Measurements from ENCODE around the gene ALX1. TPM values are rescaled to one million over a fixed set of nuclear protein-coding genes. Genes with fewer than 3 reads are reported as not detected.

ALX1 gene
- not detected in 2 replicates for total RNA-seq

GRCh38 chr12:85280165-85280983 lies at the start of gene ALX1:
TSS of gene ALX1 (plus strand) at chr12:85280220. CDS start at chr12:85280262, 42 bp downstream.
- peak within 1 kb of the TSS; percentile 43 for H3K4me3 ChIP-seq (ENCODE audit: low read depth, low read length)
- DNase-seq (ENCODE audit: low read depth): no peak
- no peak for TF ChIP-seq CTCF (conservative IDR thresholded peaks at IDR 0.05; ENCODE audit: low read depth, low read length)

- H3K4me3 ChIP-seq (ENCODE audit: low read depth, low read length): no peak overlapping the region
- TF ChIP-seq CTCF (conservative IDR thresholded peaks at IDR 0.05; ENCODE audit: low read depth, low read length): no peak
- DNase-seq (ENCODE audit: low read depth): no peak
These were observed 42.7 kb upstream of the ALX1 start for GRCh38 chr12:85237327-85237726.

- H3K4me3 ChIP-seq (ENCODE audit: low read depth, low read length): no peak overlapping the region
- DNase-seq (ENCODE audit: low read depth): no peak
- no peak for TF ChIP-seq CTCF (conservative IDR thresholded peaks at IDR 0.05; ENCODE audit: low read depth, low read length)
These were observed 35.5 kb upstream of the ALX1 start for GRCh38 chr12:85244561-85244960.

- DNase-seq (ENCODE audit: low read depth): no peak
- no peak for TF ChIP-seq CTCF (conservative IDR thresholded peaks at IDR 0.05; ENCODE audit: low read depth, low read length)
These were observed 26.2 kb upstream of the ALX1 start for GRCh38 chr12:85253853-85254252.

GRCh38 chr12:85257671-85258070 lies 22.3 kb upstream of the ALX1 start:
- no peak overlapping the region for H3K4me3 ChIP-seq (ENCODE audit: low read depth, low read length)
- no peak for TF ChIP-seq CTCF (conservative IDR thresholded peaks at IDR 0.05; ENCODE audit: low read depth, low read length)
- no peak for DNase-seq (ENCODE audit: low read depth)

More at GRCh38 chr12:85253853-85254252, 26.2 kb upstream of the ALX1 start:
- no peak overlapping the region for H3K4me3 ChIP-seq (ENCODE audit: low read depth, low read length)

- TF ChIP-seq CTCF (conservative IDR thresholded peaks at IDR 0.05; ENCODE audit: low read depth, low read length): no peak
- DNase-seq (ENCODE audit: low read depth): no peak
- H3K4me3 ChIP-seq (ENCODE audit: low read depth, low read length): no peak overlapping the region
These were observed 19.6 kb upstream of the ALX1 start for GRCh38 chr12:85260447-85260846.

GRCh38 chr12:85260896-85261295 lies 19.1 kb upstream of the ALX1 start:
- no peak for TF ChIP-seq CTCF (conservative IDR thresholded peaks at IDR 0.05; ENCODE audit: low read depth, low read length)
- no peak for DNase-seq (ENCODE audit: low read depth)
- H3K4me3 ChIP-seq (ENCODE audit: low read depth, low read length): no peak overlapping the region

Data from epithelial cell of proximal tubule (primary cell).